IPS-18a (cell line): ENCODE data around the gene RELL1.
A peak's percentile ranks its signal among the peaks of the same experiment; 100 is the strongest.

ENCODE experiments used
- H3K27ac ChIP-seq: one replicate; pipeline ENCODE4 v1.5.1; 2013; ENCODE audit warnings: low read length
- H3K27me3 ChIP-seq: one replicate; pipeline ENCODE4 v1.6.1; 2013; ENCODE audit warnings: mild to moderate bottlenecking, low read length; ENCODE audit not compliant: control insufficient read depth, insufficient read depth
- H3K36me3 ChIP-seq: one replicate; pipeline ENCODE4 v1.6.1; 2013; ENCODE audit warnings: low read depth, low read length; ENCODE audit not compliant: control insufficient read depth
- H3K4me1 ChIP-seq: one replicate; pipeline ENCODE4 v1.6.1; 2013; ENCODE audit warnings: low read depth, low read length; ENCODE audit not compliant: control insufficient read depth
- H3K4me3 ChIP-seq: one replicate; pipeline ENCODE4 v1.5.1; 2013; ENCODE audit warnings: low read length
- H3K9ac ChIP-seq: one replicate; pipeline ENCODE4 v1.6.1; 2013; ENCODE audit warnings: mild to moderate bottlenecking, low read length, moderate library complexity
- H3K9me3 ChIP-seq: one replicate; pipeline ENCODE4 v1.6.1; 2013; ENCODE audit warnings: low read depth, low read length; ENCODE audit not compliant: control insufficient read depth

Gene RELL1

DNA sequence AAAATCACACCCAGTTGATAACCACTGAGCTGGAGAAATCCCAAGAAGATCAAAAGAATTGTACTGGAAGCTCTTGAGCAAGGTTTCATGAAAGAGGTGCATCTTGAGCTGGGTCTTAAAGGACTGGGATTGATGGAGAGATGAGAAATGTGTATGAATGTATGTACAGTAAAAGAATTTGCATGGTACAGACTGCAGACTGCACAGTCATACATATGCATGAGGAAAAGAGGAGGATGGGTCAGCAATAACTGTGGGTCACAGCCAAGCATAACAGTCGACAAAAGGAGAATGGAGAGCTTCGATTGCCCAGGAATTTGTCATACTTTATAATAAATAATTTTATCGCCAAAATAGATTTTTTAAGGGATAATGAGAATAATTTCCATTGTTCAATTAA lies 4.8 kb upstream of the RELL1 start:
- Histone ChIP-seq H3K27ac (no peak overlapping the region), H3K4me3 (no peak overlapping the region), H3K9me3 (no peaks in the 10 kb centered on the region), H3K36me3 (no peaks in the 10 kb centered on the region), H3K27me3 (peaks cover 14% of the 10 kb centered on the region), H3K4me1 (peaks cover 8% of the 10 kb centered on the region), H3K9ac (no peak overlapping the region)

DNA sequence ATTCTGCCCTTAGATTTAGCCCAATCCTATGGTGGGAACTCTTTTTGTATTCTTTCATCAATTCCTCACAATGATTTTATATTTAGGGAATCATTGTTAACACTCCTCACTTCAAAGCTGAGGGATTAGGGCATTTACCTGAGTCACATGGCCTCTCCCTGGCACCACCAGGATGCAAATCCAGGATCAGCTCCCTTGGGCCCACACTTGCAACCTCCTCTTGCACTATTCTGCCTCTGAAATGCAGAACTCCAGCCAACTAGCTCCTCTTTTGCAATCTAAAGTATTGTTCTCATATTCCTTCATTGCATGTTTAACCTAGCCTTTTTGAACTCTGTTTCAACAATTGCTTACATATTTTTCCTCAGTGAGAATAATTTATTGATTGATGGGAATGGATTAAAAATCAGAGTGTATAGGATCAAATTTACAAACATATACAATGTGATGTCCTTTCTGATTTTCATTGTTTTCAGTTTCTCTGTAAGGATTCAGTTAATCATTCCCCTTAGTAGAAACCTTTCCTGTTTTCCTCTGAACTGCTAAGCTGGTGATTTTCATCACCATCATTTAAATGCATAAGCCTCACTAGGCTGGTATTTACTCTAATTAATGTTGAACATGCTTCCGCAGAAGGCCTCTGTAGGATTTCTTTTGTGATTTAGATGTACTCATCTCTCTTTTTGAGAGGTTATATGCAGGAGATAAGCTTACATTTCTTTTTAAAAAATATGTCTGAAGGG lies 3.3 kb upstream of the RELL1 start:
- no peak overlapping the region for H3K4me3 ChIP-seq
- H3K9me3 ChIP-seq, result no peaks in the 10 kb centered on the region
- peaks cover 14% of the 10 kb centered on the region for H3K4me1 ChIP-seq

DNA sequence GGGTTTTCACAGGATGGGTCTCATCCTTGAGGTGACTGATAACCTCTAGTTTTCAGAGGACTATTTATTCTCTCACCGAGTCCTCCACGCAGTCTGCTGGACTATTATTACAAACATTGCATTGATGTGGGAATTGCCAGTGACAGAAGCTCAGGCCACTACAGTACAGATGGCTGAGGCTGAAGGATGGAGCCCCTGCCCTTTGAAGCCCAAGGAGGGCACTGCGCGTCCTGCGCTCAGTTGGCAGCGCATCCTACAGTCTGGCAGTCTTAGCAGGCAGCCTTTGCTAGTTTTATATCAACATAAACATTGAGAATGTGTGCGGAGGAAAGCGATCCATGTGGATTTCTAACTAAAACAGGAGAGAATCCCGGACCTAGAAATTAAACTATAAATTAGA lies 1.5 kb upstream of the RELL1 start:
- Histone ChIP-seq H3K36me3 (no peaks in the 10 kb centered on the region), H3K9ac (no peak overlapping the region), H3K27ac (no peak overlapping the region), H3K4me3 (no peak overlapping the region), H3K4me1 (peaks cover 14% of the 10 kb centered on the region), H3K27me3 (peaks cover 24% of the 10 kb centered on the region), H3K9me3 (no peaks in the 10 kb centered on the region)

More for the DNA sequence above, 3.3 kb upstream of the RELL1 start:
- Histone ChIP-seq H3K36me3 (no peaks in the 10 kb centered on the region), H3K27ac (no peak overlapping the region), H3K9ac (no peak overlapping the region), H3K27me3 (peaks cover 24% of the 10 kb centered on the region)

DNA sequence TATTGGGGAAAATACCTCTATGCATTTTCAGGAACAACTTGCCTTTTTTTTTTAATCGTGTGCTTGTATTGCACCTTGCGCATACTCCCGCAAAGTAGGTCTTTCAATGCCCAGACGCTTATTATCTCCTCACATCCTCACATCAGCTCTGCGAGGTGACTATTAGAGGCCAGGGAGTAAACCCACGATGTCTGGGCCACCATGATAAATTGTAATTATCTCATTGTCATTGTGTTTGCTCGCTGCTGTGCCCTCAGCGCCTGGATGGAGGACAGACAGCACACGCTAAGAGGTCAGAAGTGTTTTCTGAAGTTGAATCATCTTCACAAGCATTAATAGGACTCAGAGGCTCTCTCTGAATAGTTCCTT lies 1.0 kb upstream of the RELL1 start:
- peaks cover 14% of the 10 kb centered on the region for H3K4me1 ChIP-seq
- peak overlapping the region; percentile 8 for H3K9ac ChIP-seq
- H3K36me3 ChIP-seq, result no peaks in the 10 kb centered on the region
- H3K4me3 ChIP-seq, result peak overlapping the region; percentile 50
- peaks cover 24% of the 10 kb centered on the region for H3K27me3 ChIP-seq
- H3K27ac ChIP-seq, result no peak overlapping the region
- no peaks in the 10 kb centered on the region for H3K9me3 ChIP-seq

DNA sequence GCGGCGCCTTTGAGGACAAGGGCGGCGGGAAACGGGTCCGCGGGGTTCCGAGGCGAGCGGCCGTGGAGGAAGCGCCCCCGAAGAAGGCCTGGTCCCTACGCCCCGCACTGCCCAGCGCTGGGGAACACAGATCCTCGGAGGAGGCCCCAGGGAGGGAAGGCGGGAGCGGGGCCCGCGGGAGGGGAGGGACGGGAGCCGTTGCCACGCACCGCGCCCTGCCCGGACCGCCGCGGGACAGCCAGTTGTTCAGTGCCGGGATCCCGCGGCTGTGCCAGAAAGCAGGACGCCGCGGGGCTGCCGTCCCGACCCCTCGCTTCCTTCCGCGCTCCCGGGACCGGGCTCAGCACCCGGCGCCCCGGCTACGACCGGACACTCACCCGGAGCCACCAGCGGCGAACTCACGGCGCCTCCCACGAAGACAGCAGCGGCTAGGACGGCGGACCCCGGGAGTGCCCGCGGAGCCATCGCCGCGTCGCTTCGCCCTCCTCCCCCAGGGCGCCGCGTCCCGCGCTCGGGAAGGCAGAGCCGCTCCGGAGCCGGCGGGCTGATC lies 278 bp downstream of the RELL1 start:
- Histone ChIP-seq H3K36me3 (no peaks in the 10 kb centered on the region), H3K4me1 (peaks cover 14% of the 10 kb centered on the region), H3K9ac (peak overlapping the region; percentile 53), H3K27ac (no peak overlapping the region), H3K4me3 (peak overlapping the region; percentile 70), H3K27me3 (peaks cover 24% of the 10 kb centered on the region), H3K9me3 (no peaks in the 10 kb centered on the region)

DNA sequence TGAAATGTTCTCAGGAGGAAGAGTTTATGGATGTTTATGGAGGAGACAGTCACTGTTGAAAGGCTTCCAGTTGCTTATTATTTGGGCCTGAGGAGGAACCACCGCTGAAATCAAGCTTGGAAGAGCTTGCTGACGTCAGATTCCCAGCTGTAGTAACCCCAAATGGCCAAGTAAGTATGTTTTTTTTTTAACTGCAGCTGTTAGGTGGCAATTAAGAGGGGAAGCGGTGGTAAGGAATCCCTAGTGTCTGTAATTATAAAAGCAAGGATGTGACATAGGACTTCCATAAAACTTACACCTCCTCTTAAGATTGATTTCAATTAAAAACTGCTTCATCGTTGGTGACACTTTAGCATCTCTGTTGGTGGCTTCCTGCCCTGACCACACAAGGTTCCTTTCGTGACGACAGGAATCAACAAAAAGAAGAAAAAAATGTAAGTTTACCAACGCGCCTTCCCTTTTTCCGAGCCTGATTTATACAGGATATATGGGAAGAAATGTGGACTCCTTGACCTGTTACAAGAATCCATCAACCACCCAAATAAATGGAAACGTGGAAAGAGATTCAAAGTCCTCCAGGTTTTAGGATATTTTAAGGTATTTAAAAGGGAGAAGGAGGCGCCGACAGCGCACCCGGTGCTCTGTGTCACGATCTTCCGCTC lies 884 bp downstream of the RELL1 start:
- Histone ChIP-seq H3K9me3 (no peaks in the 10 kb centered on the region), H3K27ac (no peak overlapping the region), H3K4me1 (peaks cover 14% of the 10 kb centered on the region), H3K36me3 (no peaks in the 10 kb centered on the region), H3K27me3 (peaks cover 24% of the 10 kb centered on the region), H3K4me3 (peak overlapping the region; percentile 70), H3K9ac (peak overlapping the region; percentile 53)

GRCh38 chr4:37684154-37684553 lies 2.0 kb downstream of the RELL1 start:
- no peak overlapping the region for H3K27ac ChIP-seq
- peaks cover 24% of the 10 kb centered on the region for H3K27me3 ChIP-seq
- no peak overlapping the region for H3K9ac ChIP-seq

DNA sequence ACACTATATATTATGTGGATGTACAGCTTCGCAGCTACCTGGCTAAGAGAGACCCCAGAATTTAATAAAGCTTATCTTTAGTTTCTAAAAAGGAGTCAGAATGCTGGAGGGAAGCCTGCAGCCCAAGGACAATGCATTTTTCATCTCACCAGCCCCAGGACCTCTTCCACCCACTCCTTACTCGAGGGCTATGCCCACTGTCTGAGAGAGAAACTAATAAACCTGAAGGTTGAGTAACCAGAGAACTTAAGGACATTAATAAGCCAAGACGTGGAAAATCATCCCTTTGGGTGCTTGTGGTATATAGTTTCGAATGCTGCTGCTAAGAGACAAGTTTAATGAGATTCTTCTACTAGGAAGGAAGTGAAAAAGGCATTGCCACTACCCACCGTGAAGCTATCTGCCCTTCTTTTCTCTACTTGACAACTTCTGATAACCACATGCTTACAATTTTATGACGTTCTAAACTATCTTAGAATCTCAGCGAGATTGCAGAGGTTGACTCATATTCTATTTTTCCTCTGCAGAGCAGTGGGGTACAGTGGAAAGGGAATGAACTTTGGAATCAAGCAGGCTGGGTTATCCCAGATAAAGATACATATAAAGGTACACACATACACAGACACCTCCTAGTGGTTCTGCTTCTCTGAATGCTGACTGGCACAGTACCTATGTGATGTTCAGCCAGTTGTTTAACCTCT lies 3.3 kb downstream of the RELL1 start:
- no peak overlapping the region for H3K27ac ChIP-seq
- H3K9me3 ChIP-seq, result no peaks in the 10 kb centered on the region
- H3K27me3 ChIP-seq, result peaks cover 19% of the 10 kb centered on the region
- H3K36me3 ChIP-seq, result no peaks in the 10 kb centered on the region
- peaks cover 14% of the 10 kb centered on the region for H3K4me1 ChIP-seq
- no peak overlapping the region for H3K4me3 ChIP-seq
- H3K9ac ChIP-seq, result no peak overlapping the region

More at GRCh38 chr4:37684154-37684553, 2.0 kb downstream of the RELL1 start:
- H3K4me1 ChIP-seq, result peaks cover 14% of the 10 kb centered on the region
- H3K9me3 ChIP-seq, result no peaks in the 10 kb centered on the region
- H3K4me3 ChIP-seq, result no peak overlapping the region
- H3K36me3 ChIP-seq, result no peaks in the 10 kb centered on the region

DNA sequence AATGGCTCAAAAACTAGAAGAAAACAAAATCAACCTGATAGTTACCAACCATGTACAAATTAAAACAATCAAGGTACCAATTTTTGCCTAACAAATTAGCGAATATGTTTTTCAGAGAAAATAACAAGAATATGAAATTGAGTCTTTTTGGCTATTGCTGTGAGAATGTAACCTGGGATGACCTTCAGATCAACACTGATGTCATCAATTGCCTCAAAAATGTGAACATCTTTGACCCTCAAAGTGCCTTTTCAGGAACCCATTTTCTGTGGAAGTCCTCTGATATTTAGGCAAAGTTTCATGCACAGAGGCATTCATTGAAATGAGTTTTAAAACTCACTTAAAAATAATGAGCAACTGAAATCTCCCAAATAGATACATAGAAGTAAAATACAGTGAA lies 6.1 kb downstream of the RELL1 start:
- no peaks in the 10 kb centered on the region for H3K9me3 ChIP-seq
- H3K4me1 ChIP-seq, result peaks cover 2% of the 10 kb centered on the region
- no peak overlapping the region for H3K27ac ChIP-seq
- peaks cover 4% of the 10 kb centered on the region for H3K27me3 ChIP-seq
- H3K36me3 ChIP-seq, result no peaks in the 10 kb centered on the region
- no peak overlapping the region for H3K9ac ChIP-seq
- no peak overlapping the region for H3K4me3 ChIP-seq

DNA sequence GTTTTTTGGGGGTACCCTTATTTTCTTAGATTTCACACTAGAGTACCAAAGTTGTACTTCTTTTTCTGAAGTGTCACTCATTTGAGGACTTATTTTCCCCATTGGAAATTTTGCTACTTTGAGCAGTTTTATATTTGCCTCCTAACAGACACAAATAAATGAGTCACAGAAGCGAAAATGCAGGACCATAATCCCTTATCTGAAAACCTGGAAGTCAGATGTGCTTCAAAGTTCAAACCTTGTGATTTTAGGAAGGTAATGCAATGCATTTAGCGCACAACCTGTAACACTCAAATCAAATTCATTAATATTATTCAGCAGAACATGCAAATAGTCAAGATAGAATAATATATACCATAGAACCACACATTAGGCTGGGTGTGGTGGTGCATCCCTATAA lies 6.9 kb downstream of the RELL1 start:
- H3K9me3 ChIP-seq, result no peaks in the 10 kb centered on the region
- no peaks in the 10 kb centered on the region for H3K36me3 ChIP-seq
- H3K27me3 ChIP-seq, result no peaks in the 10 kb centered on the region
- no peaks in the 10 kb centered on the region for H3K4me1 ChIP-seq
- no peak overlapping the region for H3K4me3 ChIP-seq
- H3K9ac ChIP-seq, result no peak overlapping the region
- H3K27ac ChIP-seq, result no peak overlapping the region

- no peak overlapping the region for H3K4me3 ChIP-seq
- H3K36me3 ChIP-seq, result no peaks in the 10 kb centered on the region
- no peaks in the 10 kb centered on the region for H3K27me3 ChIP-seq
- H3K9ac ChIP-seq, result no peak overlapping the region
- no peaks in the 10 kb centered on the region for H3K9me3 ChIP-seq
- no peaks in the 10 kb centered on the region for H3K4me1 ChIP-seq
- H3K27ac ChIP-seq, result no peak overlapping the region
Observed at GRCh38 chr4:37678624-37679023, 7.6 kb downstream of the RELL1 start.
